ENCODE data around the gene MTUS2.

DNA sequence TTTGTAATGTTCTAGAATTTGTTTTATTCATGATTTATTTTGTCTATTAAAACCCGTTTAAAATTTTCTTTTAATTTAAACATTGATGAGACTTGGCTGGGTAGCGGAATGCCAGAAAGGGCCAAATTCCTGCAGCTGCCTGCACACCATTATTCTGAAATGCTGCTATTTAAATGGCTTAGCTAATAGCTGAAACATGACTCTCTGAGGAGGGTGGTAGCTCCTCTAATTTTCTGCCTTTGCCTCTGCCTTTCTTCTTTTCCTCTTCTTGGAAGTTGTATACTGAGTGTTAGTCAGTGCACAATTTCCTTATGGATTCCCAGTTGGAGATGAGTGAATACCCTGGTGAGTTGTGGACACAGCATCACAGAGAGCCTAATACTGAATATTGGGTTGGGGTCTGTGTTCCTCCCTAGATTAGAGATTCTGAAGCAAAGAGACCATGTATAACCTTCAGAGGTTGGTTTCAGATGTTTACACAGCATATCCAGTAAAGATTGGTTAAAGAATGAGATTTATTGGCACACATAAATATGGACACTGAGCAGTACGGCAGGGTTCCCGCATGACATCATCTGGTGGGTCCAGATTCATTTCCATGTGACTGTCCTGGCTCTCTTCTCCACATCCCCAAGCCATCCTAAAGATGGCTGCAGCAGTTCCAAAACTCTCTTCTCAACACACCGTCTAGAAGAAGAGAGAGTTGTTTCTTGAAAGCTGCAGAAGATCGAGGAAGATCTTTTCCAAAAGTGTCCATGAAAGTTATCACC lies 55.9 kb downstream of the MTUS2 start:
- TF ChIP-seq, protein P1, sequence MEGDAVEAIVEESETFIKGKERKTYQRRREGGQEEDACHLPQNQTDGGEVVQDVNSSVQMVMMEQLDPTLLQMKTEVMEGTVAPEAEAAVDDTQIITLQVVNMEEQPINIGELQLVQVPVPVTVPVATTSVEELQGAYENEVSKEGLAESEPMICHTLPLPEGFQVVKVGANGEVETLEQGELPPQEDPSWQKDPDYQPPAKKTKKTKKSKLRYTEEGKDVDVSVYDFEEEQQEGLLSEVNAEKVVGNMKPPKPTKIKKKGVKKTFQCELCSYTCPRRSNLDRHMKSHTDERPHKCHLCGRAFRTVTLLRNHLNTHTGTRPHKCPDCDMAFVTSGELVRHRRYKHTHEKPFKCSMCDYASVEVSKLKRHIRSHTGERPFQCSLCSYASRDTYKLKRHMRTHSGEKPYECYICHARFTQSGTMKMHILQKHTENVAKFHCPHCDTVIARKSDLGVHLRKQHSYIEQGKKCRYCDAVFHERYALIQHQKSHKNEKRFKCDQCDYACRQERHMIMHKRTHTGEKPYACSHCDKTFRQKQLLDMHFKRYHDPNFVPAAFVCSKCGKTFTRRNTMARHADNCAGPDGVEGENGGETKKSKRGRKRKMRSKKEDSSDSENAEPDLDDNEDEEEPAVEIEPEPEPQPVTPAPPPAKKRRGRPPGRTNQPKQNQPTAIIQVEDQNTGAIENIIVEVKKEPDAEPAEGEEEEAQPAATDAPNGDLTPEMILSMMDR (IDR thresholded peaks at IDR 0.05; ENCODE audit: control extremely low read depth in 1 of 3, insufficient read depth in 1 of 3, low read depth in 1 of 3, low read length in 3 of 3): no peak
- TF ChIP-seq HDAC6 (IDR thresholded peaks at IDR 0.05; ENCODE audit: low read depth, low read length): no peak
- no peak for TF ChIP-seq EZH2 (IDR thresholded peaks at IDR 0.05; ENCODE audit: low read depth, low read length, severe bottlenecking)
- TF ChIP-seq RNF2 (IDR thresholded peaks at IDR 0.05; ENCODE audit: borderline replicate concordance, low read depth, low read length, missing control alignments, poor library complexity, severe bottlenecking): no peak
- TF ChIP-seq BRCA1 (IDR thresholded peaks at IDR 0.05; ENCODE audit: low read depth, low read length): no peak
- TF ChIP-seq RAD21 (IDR thresholded peaks at IDR 0.05 in 1 of 2, conservative IDR thresholded peaks at IDR 0.05 in 1 of 2; ENCODE audit: low read depth in 2 of 2, low read length in 2 of 2): no peak
- TF ChIP-seq, protein P2, sequence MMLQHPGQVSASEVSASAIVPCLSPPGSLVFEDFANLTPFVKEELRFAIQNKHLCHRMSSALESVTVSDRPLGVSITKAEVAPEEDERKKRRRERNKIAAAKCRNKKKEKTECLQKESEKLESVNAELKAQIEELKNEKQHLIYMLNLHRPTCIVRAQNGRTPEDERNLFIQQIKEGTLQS (IDR thresholded peaks at IDR 0.05; ENCODE audit: insufficient read depth, low read depth, low read length): no peak
- no peak for TF ChIP-seq RFX5 (IDR thresholded peaks at IDR 0.05; ENCODE audit: borderline replicate concordance, low read depth, low read length)
- TF ChIP-seq CBX5 (IDR thresholded peaks at IDR 0.05; ENCODE audit: low read depth, low read length): no peak
